Measurements from ENCODE around the gene CALHM3.

- TF ChIP-seq CTCF (conservative IDR thresholded peaks at IDR 0.05; ENCODE audit: low read depth, low read length), result no peak
- TF ChIP-seq EZH2phosphoT487 (IDR thresholded peaks at IDR 0.05; ENCODE audit: borderline replicate concordance, low read length), result no peak
- no peak for TF ChIP-seq EZH2 (IDR thresholded peaks at IDR 0.05; ENCODE audit: low read length, unreplicated experiment)
Observed at GRCh38 chr10:103514244-103514643, 35.2 kb upstream of the CALHM3 start.

Data from PC-3 (cell line).